GM10248 (cell line): ENCODE measurements around the gene SARM1.

Experiments used
- CTCF ChIA-PET: fragments of 300-600 bp; sonication (Branson Sonifier 250); formaldehyde crosslinking; extraction: SDS; loops from one replicate; lab custom pipeline; 2021; ENCODE audit warnings: antibody characterized with exemption; lab: Yijun Ruan, JAX
- POLR2A ChIA-PET: fragments of 350-650 bp; sonication (Branson Sonifier 250); formaldehyde crosslinking; extraction: SDS; loops from one replicate; lab custom pipeline; 2020; ENCODE audit warnings: antibody characterized with exemption; lab: Yijun Ruan, JAX
- DNase-seq: peaks from one replicate; pipeline ENCODE4 v3.0.0; 2012; ENCODE audit errors: extremely low spot score
- CTCF ChIP-seq: IDR thresholded peaks from 2 replicates; pipeline ENCODE4 v1.5.1; 2012; ENCODE audit warnings: mild to moderate bottlenecking, low read depth; ENCODE audit errors: extremely low read depth, missing control alignments, control extremely low read depth

SARM1 gene

GRCh38 chr17:28371245-28372202 lies at the start of gene SARM1:
Gene SARM1 (plus strand): TSS chr17:28371694. CDS start chr17:28372033, 339 bp downstream.
- ChIA-PET CTCF (interaction anchor here (1.0 to 1.8 kb wide), 5 partner anchors 10 to 45 kb away, joined by 3 to 5 read pairs (median 3); no protein-coding TSS in a partner anchor), POLR2A (no interaction called here)
- DNase-seq: peak; percentile 92
- TF ChIP-seq CTCF: no peak

- no peak for DNase-seq
- CTCF ChIA-PET: no interaction called here
- POLR2A ChIA-PET: no interaction called here
- TF ChIP-seq CTCF: no peak
Measured at GRCh38 chr17:28324267-28324745, 47.2 kb upstream of the SARM1 start.

DNA sequence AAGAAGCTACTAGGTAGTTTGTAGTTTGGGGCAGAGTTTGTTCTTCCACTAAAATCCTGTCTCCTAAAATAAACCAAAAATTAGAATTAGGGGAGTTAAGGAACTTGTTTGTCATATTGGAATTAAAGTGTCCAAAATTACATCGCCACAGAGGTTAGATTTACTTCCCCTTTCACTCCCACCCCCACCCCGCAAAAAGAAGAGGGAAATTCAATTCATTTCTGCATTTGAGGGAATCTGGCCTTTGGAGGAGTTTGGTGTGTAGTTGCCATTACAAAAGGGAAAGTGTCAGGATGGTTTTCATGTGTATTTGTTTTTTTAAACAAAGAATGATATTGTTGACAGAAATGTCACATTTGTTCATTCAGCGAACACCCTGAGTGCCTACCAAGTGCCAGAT lies 46.7 kb upstream of the SARM1 start:
- ChIA-PET CTCF (interaction anchor here (1.4 to 1.5 kb wide), 2 partner anchors 14 to 23 kb away, joined by 3 read pairs; no protein-coding TSS in a partner anchor), POLR2A (no interaction called here)
- TF ChIP-seq CTCF: no peak
- no peak for DNase-seq

DNA sequence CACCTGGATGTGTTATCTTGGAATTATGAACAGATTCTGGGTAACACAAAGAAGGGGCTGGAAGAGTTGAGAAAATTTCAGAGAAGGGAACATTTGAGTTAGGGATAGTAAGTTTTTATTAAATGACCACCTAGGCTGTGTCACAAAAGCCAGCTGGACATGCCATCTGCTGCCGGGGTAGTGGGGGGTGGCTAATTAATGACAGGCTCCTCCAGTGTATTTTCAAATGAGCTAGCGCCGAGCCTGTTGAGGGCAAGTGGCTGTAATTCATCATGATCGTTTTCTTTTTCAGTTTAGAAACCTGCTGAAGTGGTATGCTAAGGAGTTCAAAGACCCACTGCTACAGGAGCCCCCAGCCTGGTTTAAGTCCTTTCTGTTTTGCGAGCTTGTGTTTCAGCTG lies 46.3 kb upstream of the SARM1 start:
- DNase-seq: no peak
- TF ChIP-seq CTCF: no peak
- ChIA-PET POLR2A (no interaction called here), CTCF (interaction anchor here (1.1 to 1.5 kb wide), 5 partner anchors 10 to 32 kb away, joined by 3 to 4 read pairs (median 3); partner anchors contain the start of genes IFT20, POLDIP2 and TNFAIP1)

- DNase-seq: no peak
- POLR2A ChIA-PET: no interaction called here
- no peak for TF ChIP-seq CTCF
- CTCF ChIA-PET: interaction anchor here (0.9 to 1.5 kb wide), 6 partner anchors 9 to 31 kb away, joined by 3 to 4 read pairs (median 3); partner anchors contain the start of genes IFT20, POLDIP2 and TNFAIP1
Measured at GRCh38 chr17:28326114-28326513, 45.4 kb upstream of the SARM1 start.

GRCh38 chr17:28327031-28327607 lies 44.4 kb upstream of the SARM1 start:
- TF ChIP-seq CTCF: no peak
- no peak for DNase-seq
- ChIA-PET CTCF (interaction anchor here (2.1 kb wide), 1 partner anchor 29 kb away, joined by 6 read pairs; no protein-coding TSS in a partner anchor), POLR2A (no interaction called here)
